Measurements from ENCODE around the gene LIPC.

GRCh38 chr15:58497046-58497785 lies 65.4 kb downstream of the LIPC start:
- TF ChIP-seq CTCF (IDR thresholded peaks at IDR 0.05) (no peak), POLR2AphosphoS5 (IDR thresholded peaks at IDR 0.05) (no peak), POLR2A (IDR thresholded peaks at IDR 0.05) (no peak), EP300 (IDR thresholded peaks at IDR 0.05) (no peak)

Data from stomach (tissue), 4 donors.